GM12892 (cell line): ENCODE measurements around the gene MFSD11.
"Not testable (repeated sequence)": the region's sequence is repeated elsewhere in the genome, so short reads cannot be mapped to it uniquely, and the experiment has no call there.

Source experiments
- POLR2A ChIP-seq: IDR thresholded peaks from 2 replicates; pipeline ENCODE4 v1.6.1; 2011; ENCODE audit warnings: low read depth, low read length, control low read depth
- POLR2AphosphoS5 ChIP-seq: IDR thresholded peaks from 2 replicates; pipeline ENCODE4 v1.6.1; 2011; ENCODE audit warnings: low read depth, low read length, control low read depth
- TAF1 ChIP-seq: IDR thresholded peaks from 2 replicates; pipeline ENCODE4 v1.6.1; 2011; ENCODE audit warnings: low read depth, mild to moderate bottlenecking, control low read depth, low read length, borderline replicate concordance

- not testable (repeated sequence) for TF ChIP-seq POLR2A, TAF1, POLR2AphosphoS5
These were observed 49.9 kb downstream of the MFSD11 start for GRCh38 chr17:76787866-76788265.
